ENCODE measurements around the gene TBX15. TPM values are rescaled to one million over a fixed set of nuclear protein-coding genes. Genes with fewer than 3 reads are reported as not detected.

The TBX15 gene
- total RNA-seq, 1 donor from 2014 or later: not detected

DNA sequence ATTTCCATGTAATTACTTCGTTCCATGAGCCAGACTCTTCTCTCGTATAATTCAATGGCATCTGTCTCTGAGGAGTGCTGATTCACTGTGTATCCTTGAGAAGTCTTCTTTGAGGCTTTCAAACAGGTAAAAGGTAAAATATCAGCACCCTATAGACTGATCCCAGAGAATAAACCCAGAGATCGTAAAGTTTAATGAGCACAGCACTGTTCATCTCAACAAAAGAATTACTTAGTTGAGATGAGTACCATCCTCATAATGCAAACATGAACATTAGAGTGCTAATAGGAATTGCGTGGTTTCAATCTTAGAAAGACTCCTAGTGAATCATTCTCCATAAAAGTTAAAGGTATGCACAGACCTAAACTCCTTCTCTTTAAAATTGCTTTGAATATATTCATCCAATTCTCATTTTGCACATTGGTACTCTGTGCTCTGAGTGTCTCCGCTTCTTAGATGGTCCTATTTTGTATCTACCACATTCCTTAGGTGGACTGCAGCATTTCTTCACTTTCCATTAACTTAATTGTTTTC, 97.2 kb downstream of the TBX15 start:
- TF ChIP-seq CTCF (IDR thresholded peaks at IDR 0.05; ENCODE audit: insufficient read depth, low read length, severe bottlenecking): no peak
- H3K36me3 ChIP-seq (ENCODE audit: control insufficient read depth, insufficient read depth, low read length): no peaks in the 10 kb centered on the region

GRCh38 chr1:118884946-118885345, 103.2 kb downstream of the TBX15 start:
- Histone ChIP-seq H3K36me3 (ENCODE audit: control insufficient read depth, insufficient read depth, low read length) (no peaks in the 10 kb centered on the region), H3K27me3 (ENCODE audit: control insufficient read depth, insufficient read depth, low read length) (no peaks in the 10 kb centered on the region), H3K4me3 (ENCODE audit: low read depth, low read length) (no peak overlapping the region)
- no peak for DNase-seq (ENCODE audit: low read depth)
- FAIRE-seq: no peak
- TF ChIP-seq CTCF (IDR thresholded peaks at IDR 0.05; ENCODE audit: insufficient read depth, low read length, severe bottlenecking): no peak

More for the DNA sequence above, 97.2 kb downstream of the TBX15 start:
- H3K4me3 ChIP-seq (ENCODE audit: low read depth, low read length): no peak overlapping the region
- DNase-seq (ENCODE audit: low read depth) (no peak), FAIRE-seq (no peak)
- H3K27me3 ChIP-seq (ENCODE audit: control insufficient read depth, insufficient read depth, low read length): no peaks in the 10 kb centered on the region

DNA sequence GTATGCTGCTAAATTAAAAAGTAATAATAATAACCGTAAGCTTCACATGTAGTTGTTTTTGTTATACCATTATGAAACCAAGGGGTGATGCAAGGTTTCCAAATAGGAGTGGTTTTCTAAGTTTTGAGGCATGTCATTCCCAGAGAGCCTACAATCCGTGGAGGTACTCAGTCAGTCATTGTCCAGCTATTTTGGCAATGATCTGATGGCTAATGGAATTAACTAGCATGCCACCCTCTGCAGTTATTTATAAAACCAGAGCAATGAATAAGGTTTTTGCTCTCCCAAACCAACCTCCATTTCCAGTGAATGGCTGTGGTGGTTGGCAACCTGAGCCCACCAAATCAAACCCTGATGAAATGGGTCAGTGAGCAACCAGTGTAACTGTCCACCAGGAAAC, 106.4 kb downstream of the TBX15 start:
- no peak for FAIRE-seq
- Histone ChIP-seq H3K36me3 (ENCODE audit: control insufficient read depth, insufficient read depth, low read length) (no peaks in the 10 kb centered on the region), H3K4me3 (ENCODE audit: low read depth, low read length) (no peak overlapping the region), H3K27me3 (ENCODE audit: control insufficient read depth, insufficient read depth, low read length) (no peaks in the 10 kb centered on the region)
- no peak for DNase-seq (ENCODE audit: low read depth)
- TF ChIP-seq CTCF (IDR thresholded peaks at IDR 0.05; ENCODE audit: insufficient read depth, low read length, severe bottlenecking): no peak

GRCh38 chr1:118878661-118879060, 109.5 kb downstream of the TBX15 start:
- no peak for DNase-seq (ENCODE audit: low read depth)
- no peaks in the 10 kb centered on the region for H3K36me3 ChIP-seq (ENCODE audit: control insufficient read depth, insufficient read depth, low read length)
- H3K27me3 ChIP-seq (ENCODE audit: control insufficient read depth, insufficient read depth, low read length): no peaks in the 10 kb centered on the region
- TF ChIP-seq CTCF (IDR thresholded peaks at IDR 0.05; ENCODE audit: insufficient read depth, low read length, severe bottlenecking): no peak
- no peak for FAIRE-seq
- H3K4me3 ChIP-seq (ENCODE audit: low read depth, low read length): no peak overlapping the region

- H3K36me3 ChIP-seq (ENCODE audit: control insufficient read depth, insufficient read depth, low read length): no peaks in the 10 kb centered on the region
- no peak overlapping the region for H3K4me3 ChIP-seq (ENCODE audit: low read depth, low read length)
- FAIRE-seq (no peak), DNase-seq (ENCODE audit: low read depth) (no peak)
- no peaks in the 10 kb centered on the region for H3K27me3 ChIP-seq (ENCODE audit: control insufficient read depth, insufficient read depth, low read length)
- TF ChIP-seq CTCF (IDR thresholded peaks at IDR 0.05; ENCODE audit: insufficient read depth, low read length, severe bottlenecking): no peak
These were observed 110.3 kb downstream of the TBX15 start for GRCh38 chr1:118877668-118878396.

Measured in bronchial epithelial cell (primary cell).